ENCODE data around the gene FXR2. TPM values are rescaled to one million over a fixed set of nuclear protein-coding genes. Genes with fewer than 3 reads are reported as not detected.

FXR2 gene
- total and polyA plus RNA-seq, 2 donors from 2014 or later: 29.3 to 59.2 TPM

GRCh38 chr17:7636163-7636562 is 21.5 kb upstream of the FXR2 start:
- no peak for TF ChIP-seq CTCF (IDR thresholded peaks at IDR 0.05; ENCODE audit: borderline replicate concordance, extremely low read depth, insufficient read depth)
- H3K27ac ChIP-seq (ENCODE audit: low read depth in 2 of 2, low read length in 2 of 2): no peak overlapping the region
- H3K9me3 ChIP-seq (ENCODE audit: control insufficient read depth in 2 of 3, insufficient read depth in 1 of 3, low read length in 3 of 3): no peaks in the 10 kb centered on the region
- H3K27me3 ChIP-seq (ENCODE audit: control insufficient read depth, insufficient read depth, low read length): no peaks in the 10 kb centered on the region
- no peak overlapping the region for H3K9ac ChIP-seq (ENCODE audit: low read length in 3 of 3)
- H3K4me1 ChIP-seq (ENCODE audit: control insufficient read depth in 2 of 3, insufficient read depth in 2 of 3, low read depth in 1 of 3, low read length in 3 of 3): peaks cover 0 to 9% (median 7%) of the 10 kb centered on the region in 3 donors
- intact Hi-C loops (cut with DNase I): no loop called here
- H3K36me3 ChIP-seq (ENCODE audit: control insufficient read depth in 2 of 3, insufficient read depth in 3 of 3, low read length in 3 of 3): no peaks in the 10 kb centered on the region
- no peak overlapping the region for H3K4me3 ChIP-seq (ENCODE audit: low read length in 3 of 3)
- DNase-seq (peak in 2 of 5 donors; percentile 48 to 64), FAIRE-seq (no peak)

GRCh38 chr17:7634384-7634783 is 19.7 kb upstream of the FXR2 start:
- DNase-seq (peak; percentile 80 to 92 (median 86)), FAIRE-seq (no peak)
- Histone ChIP-seq H3K27me3 (ENCODE audit: control insufficient read depth, insufficient read depth, low read length) (no peaks in the 10 kb centered on the region), H3K9ac (ENCODE audit: low read length in 3 of 3) (no peak overlapping the region), H3K36me3 (ENCODE audit: control insufficient read depth in 2 of 3, insufficient read depth in 3 of 3, low read length in 3 of 3) (no peaks in the 10 kb centered on the region), H3K4me3 (ENCODE audit: low read length in 3 of 3) (no peak overlapping the region), H3K4me1 (ENCODE audit: control insufficient read depth in 2 of 3, insufficient read depth in 2 of 3, low read depth in 1 of 3, low read length in 3 of 3) (peaks cover 0 to 9% (median 7%) of the 10 kb centered on the region in 3 donors), H3K27ac (ENCODE audit: low read depth in 2 of 2, low read length in 2 of 2) (no peak overlapping the region), H3K9me3 (ENCODE audit: control insufficient read depth in 2 of 3, insufficient read depth in 1 of 3, low read length in 3 of 3) (no peaks in the 10 kb centered on the region)
- peak; percentile 43 for TF ChIP-seq CTCF (IDR thresholded peaks at IDR 0.05; ENCODE audit: borderline replicate concordance, extremely low read depth, insufficient read depth)
- intact Hi-C loops (cut with DNase I): no loop called here

GRCh38 chr17:7633093-7633492 is 18.4 kb upstream of the FXR2 start:
- H3K4me1 ChIP-seq (ENCODE audit: control insufficient read depth in 2 of 3, insufficient read depth in 2 of 3, low read depth in 1 of 3, low read length in 3 of 3): peaks cover 0 to 9% (median 7%) of the 10 kb centered on the region in 3 donors
- H3K36me3 ChIP-seq (ENCODE audit: control insufficient read depth in 2 of 3, insufficient read depth in 3 of 3, low read length in 3 of 3): no peaks in the 10 kb centered on the region
- TF ChIP-seq CTCF (IDR thresholded peaks at IDR 0.05; ENCODE audit: borderline replicate concordance, extremely low read depth, insufficient read depth): no peak
- no peak overlapping the region for H3K9ac ChIP-seq (ENCODE audit: low read length in 3 of 3)
- no peak overlapping the region for H3K27ac ChIP-seq (ENCODE audit: low read depth in 2 of 2, low read length in 2 of 2)
- FAIRE-seq (no peak), DNase-seq (no peak)
- no peak overlapping the region for H3K4me3 ChIP-seq (ENCODE audit: low read length in 3 of 3)
- H3K9me3 ChIP-seq (ENCODE audit: control insufficient read depth in 2 of 3, insufficient read depth in 1 of 3, low read length in 3 of 3): no peaks in the 10 kb centered on the region
- no peaks in the 10 kb centered on the region for H3K27me3 ChIP-seq (ENCODE audit: control insufficient read depth, insufficient read depth, low read length)
- intact Hi-C loops (cut with DNase I): no loop called here

- Histone ChIP-seq H3K4me3 (ENCODE audit: low read length in 3 of 3) (no peak overlapping the region), H3K27ac (ENCODE audit: low read depth in 2 of 2, low read length in 2 of 2) (no peak overlapping the region), H3K9me3 (ENCODE audit: control insufficient read depth in 2 of 3, insufficient read depth in 1 of 3, low read length in 3 of 3) (no peaks in the 10 kb centered on the region), H3K27me3 (ENCODE audit: control insufficient read depth, insufficient read depth, low read length) (no peaks in the 10 kb centered on the region), H3K4me1 (ENCODE audit: control insufficient read depth in 2 of 3, insufficient read depth in 2 of 3, low read depth in 1 of 3, low read length in 3 of 3) (peaks cover 0 to 9% (median 7%) of the 10 kb centered on the region in 3 donors), H3K9ac (ENCODE audit: low read length in 3 of 3) (no peak overlapping the region), H3K36me3 (ENCODE audit: control insufficient read depth in 2 of 3, insufficient read depth in 3 of 3, low read length in 3 of 3) (no peaks in the 10 kb centered on the region)
- TF ChIP-seq CTCF (IDR thresholded peaks at IDR 0.05; ENCODE audit: borderline replicate concordance, extremely low read depth, insufficient read depth): peak; percentile 24
- no peak for FAIRE-seq
- DNase-seq: no peak
- intact Hi-C loops (cut with DNase I): no loop called here
Observed at GRCh38 chr17:7632492-7632894, 17.8 kb upstream of the FXR2 start.

Measured in kidney (tissue), 14 donors.